ENCODE measurements around the gene CEP170B.
A peak's percentile ranks its signal among the peaks of the same experiment; 100 is the strongest.

CEP170B gene

GRCh38 chr14:104868060-104868740, 3.1 kb downstream of the CEP170B start:
- DNase-seq = no peak

- DNase-seq = no peak
Measured at GRCh38 chr14:104868811-104869572, 3.9 kb downstream of the CEP170B start.

GRCh38 chr14:104869669-104870367, 4.8 kb downstream of the CEP170B start:
- DNase-seq = no peak

- no peak for DNase-seq
Measured at GRCh38 chr14:104870368-104871144, 5.5 kb downstream of the CEP170B start.

- DNase-seq = no peak
Measured at GRCh38 chr14:104871145-104871655, 6.1 kb downstream of the CEP170B start.

- no peak for DNase-seq
Measured at GRCh38 chr14:104871656-104872468, 6.8 kb downstream of the CEP170B start.

- no peak for DNase-seq
Measured at GRCh38 chr14:104872469-104873341, 7.6 kb downstream of the CEP170B start.

- no peak for DNase-seq
Measured at GRCh38 chr14:104873380-104874055, 8.4 kb downstream of the CEP170B start.

- no peak for DNase-seq
Measured at GRCh38 chr14:104874110-104874531, 9.1 kb downstream of the CEP170B start.

GRCh38 chr14:104874571-104875411, 9.7 kb downstream of the CEP170B start:
- no peak for DNase-seq

GRCh38 chr14:104875412-104875751, 10.3 kb downstream of the CEP170B start:
- no peak for DNase-seq

- DNase-seq = no peak
Measured at GRCh38 chr14:104875811-104876210, 10.7 kb downstream of the CEP170B start.

GRCh38 chr14:104876251-104876699, 11.2 kb downstream of the CEP170B start:
- peak; percentile 17 for DNase-seq

GRCh38 chr14:104877066-104877805, 12.2 kb downstream of the CEP170B start:
- DNase-seq = no peak

GRCh38 chr14:104877806-104878550, 12.9 kb downstream of the CEP170B start:
- DNase-seq = no peak

- DNase-seq = no peak
Measured at GRCh38 chr14:104878582-104878981, 13.5 kb downstream of the CEP170B start.

- no peak for DNase-seq
Measured at GRCh38 chr14:104879201-104879982, 14.3 kb downstream of the CEP170B start.

Measured in GDM1 (cell line).